SK-N-SH (cell line): Measurements from ENCODE around the gene TCFL5. TPM values are rescaled to one million over a fixed set of nuclear protein-coding genes. Genes with fewer than 3 reads are reported as not detected.

Source experiments
- CTCF ChIA-PET: fragments of 300-600, 350-600 bp; formaldehyde crosslinking; extraction: SDS; loops from one replicate; lab custom pipeline; 2021; lab: Yijun Ruan, JAX
- POLR2A ChIA-PET: fragments of 350-600 bp; sonication (Branson Sonifier 250); formaldehyde crosslinking; extraction: SDS; loops from one replicate; lab custom pipeline; 2020; ENCODE audit warnings: antibody characterized with exemption, inconsistent platforms; lab: Yijun Ruan, JAX
- DNase-seq: peaks from one replicate; pipeline ENCODE4 v3.0.0; 2012
- H2AFZ ChIP-seq: fragments of 200-600 bp; sonication (generic); 2 replicates; pipeline ENCODE4 v1.8.1; 2016; ENCODE audit warnings: antibody characterized with exemption, mild to moderate bottlenecking, low read depth
- H3F3A ChIP-seq: fragments of 200-600 bp; sonication (generic); replicated peaks from 2 replicates; pipeline ENCODE3; 2016; ENCODE audit warnings: antibody characterized with exemption, mild to moderate bottlenecking; ENCODE audit not compliant: insufficient read depth
- H3K27ac ChIP-seq, 2 experiments: fragments of 200-500 bp in 1 of 2; fragments of 200-600 bp in 1 of 2; sonication (Bioruptor generic) in 1 of 2; sonication (generic), shearing (Covaris generic) in 1 of 2; 2 replicates each; pipeline versions ENCODE4 v1.5.1 to v1.6.1; 2014 to 2016; ENCODE audit warnings: low read depth in 2 of 2, inconsistent platforms in 1 of 2, low read length in 1 of 2, mild to moderate bottlenecking in 1 of 2, mixed read lengths in 1 of 2
- H3K27me3 ChIP-seq: fragments of 200-600 bp; sonication (generic), shearing (Covaris generic); 2 replicates; pipeline ENCODE4 v1.6.1; 2016; ENCODE audit warnings: mixed run types; ENCODE audit not compliant: insufficient read depth
- H3K36me3 ChIP-seq, 2 experiments: fragments of 200-500 bp in 1 of 2; fragments of 200-600 bp in 1 of 2; sonication (Bioruptor generic) in 1 of 2; sonication (generic) in 1 of 2; replicated peaks in 1 of 2; 2 replicates each; pipeline versions ENCODE3 to v1.5.1; 2014 to 2016; ENCODE audit warnings: low read length in 1 of 2, mild to moderate bottlenecking in 1 of 2; ENCODE audit not compliant: insufficient read depth in 2 of 2, control insufficient read depth in 1 of 2
- H3K4me1 ChIP-seq, 2 experiments: fragments of 200-500 bp in 1 of 2; fragments of 200-600 bp in 1 of 2; sonication (Bioruptor generic) in 1 of 2; sonication (generic), shearing (Covaris generic) in 1 of 2; 2 replicates each; pipeline versions ENCODE4 v1.5.1 to v1.6.1; 2014 to 2016; ENCODE audit warnings: low read depth in 1 of 2, low read length in 1 of 2, mixed run types in 1 of 2; ENCODE audit not compliant: insufficient read depth in 2 of 2, control insufficient read depth in 1 of 2
- H3K4me2 ChIP-seq: fragments of 200-600 bp; sonication (generic), shearing (Covaris generic); 2 replicates; pipeline ENCODE4 v1.6.1; 2017; ENCODE audit warnings: mixed run types
- H3K4me3 ChIP-seq, 2 experiments: fragments of 200-500 bp in 1 of 2; fragments of 200-600 bp in 1 of 2; sonication (Bioruptor generic) in 1 of 2; sonication (generic), shearing (Covaris generic) in 1 of 2; 2 replicates each; pipeline versions ENCODE4 v1.5.1 to v1.8.1; 2014 to 2016; ENCODE audit warnings: low read depth in 2 of 2, inconsistent platforms in 1 of 2, low read length in 1 of 2, mild to moderate bottlenecking in 1 of 2, mixed read lengths in 1 of 2, moderate library complexity in 1 of 2
- H3K79me2 ChIP-seq: fragments of 200-600 bp; sonication (generic); 2 replicates; pipeline ENCODE4 v1.8.1; 2017; ENCODE audit warnings: mild to moderate bottlenecking; ENCODE audit not compliant: insufficient read depth
- H3K9ac ChIP-seq: fragments of 200-600 bp; sonication (generic); 2 replicates; pipeline ENCODE4 v1.6.1; 2017; ENCODE audit warnings: mixed run types
- H3K9me2 ChIP-seq: fragments of 200-600 bp; sonication (generic); 2 replicates; pipeline ENCODE4 v1.6.1; 2017; ENCODE audit warnings: mixed run types
- H3K9me3 ChIP-seq: fragments of 200-600 bp; sonication (generic); 2 replicates; pipeline ENCODE4 v1.6.1; 2017; ENCODE audit warnings: mixed run types, mild to moderate bottlenecking, moderate library complexity
- H4K20me1 ChIP-seq: fragments of 200-600 bp; sonication (generic); 2 replicates; pipeline ENCODE4 v1.6.1; 2017; ENCODE audit warnings: mild to moderate bottlenecking, mixed run types; ENCODE audit not compliant: insufficient read depth
- CTCF ChIP-seq: fragments of 200-600 bp; sonication (generic); IDR thresholded peaks from 2 replicates; pipeline ENCODE4 v1.6.1; 2017; ENCODE audit warnings: antibody characterized with exemption, mild to moderate bottlenecking, moderate library complexity
- ELF1 ChIP-seq: IDR thresholded peaks from 2 replicates; pipeline ENCODE4 v1.4.0; 2012
- FOXM1 ChIP-seq: IDR thresholded peaks from 2 replicates; pipeline ENCODE4 v1.4.0; 2012; ENCODE audit warnings: low read depth, mild to moderate bottlenecking
- GABPA ChIP-seq: IDR thresholded peaks from 2 replicates; pipeline ENCODE4 v1.4.0; 2012; ENCODE audit warnings: low read depth, mild to moderate bottlenecking
- MAX ChIP-seq: IDR thresholded peaks from 2 replicates; pipeline ENCODE4 v1.4.0; 2012; ENCODE audit warnings: low read depth
- NFIC ChIP-seq: IDR thresholded peaks from 2 replicates; pipeline ENCODE4 v1.4.0; 2012; ENCODE audit warnings: borderline replicate concordance
- NRF1 ChIP-seq: IDR thresholded peaks from 2 replicates; pipeline ENCODE4 v1.6.1; 2012; ENCODE audit warnings: low read depth, mild to moderate bottlenecking, low read length
- RAD21 ChIP-seq: IDR thresholded peaks from 2 replicates; pipeline ENCODE4 v1.6.1; 2012; ENCODE audit warnings: mild to moderate bottlenecking, low read length
- TAF1 ChIP-seq: IDR thresholded peaks from 2 replicates; pipeline ENCODE4 v1.6.1; 2012; ENCODE audit warnings: low read depth, mild to moderate bottlenecking, low read length, moderate library complexity, borderline replicate concordance
- TCF12 ChIP-seq: IDR thresholded peaks from 2 replicates; pipeline ENCODE4 v1.4.0; 2012
- TEAD4 ChIP-seq: IDR thresholded peaks from 2 replicates; pipeline ENCODE4 v1.4.0; 2012; ENCODE audit warnings: mild to moderate bottlenecking, borderline replicate concordance; ENCODE audit not compliant: insufficient read depth
- WGBS: methylation state at CpG from one replicate; pipeline ENCODE4 v1.1.6; 2017; ENCODE audit warnings: low lambda C conversion rate; 5-methylcytosine and 5-hydroxymethylcytosine counted together
- polyA plus RNA-seq, 3 experiments: library from polyadenylated mRNA; depleted of rRNA; stranded (reverse); fragments of >200 nt; gene quantifications; 2 replicates each; pipeline ENCODE4 v1.2.3, GENCODE V29; 2012
- TF ChIP-seq, protein P1 (sequence below): IDR thresholded peaks from 2 replicates; pipeline ENCODE4; 2012
- TF ChIP-seq, protein P2 (sequence below): IDR thresholded peaks from 2 replicates; pipeline ENCODE4 v1.4.0; 2012; ENCODE audit warnings: low read depth, borderline replicate concordance

Gene TCFL5
- polyA plus RNA-seq, 1 of the 3 experiments (the other 2 are of a cell fraction): 10.1 TPM

DNA sequence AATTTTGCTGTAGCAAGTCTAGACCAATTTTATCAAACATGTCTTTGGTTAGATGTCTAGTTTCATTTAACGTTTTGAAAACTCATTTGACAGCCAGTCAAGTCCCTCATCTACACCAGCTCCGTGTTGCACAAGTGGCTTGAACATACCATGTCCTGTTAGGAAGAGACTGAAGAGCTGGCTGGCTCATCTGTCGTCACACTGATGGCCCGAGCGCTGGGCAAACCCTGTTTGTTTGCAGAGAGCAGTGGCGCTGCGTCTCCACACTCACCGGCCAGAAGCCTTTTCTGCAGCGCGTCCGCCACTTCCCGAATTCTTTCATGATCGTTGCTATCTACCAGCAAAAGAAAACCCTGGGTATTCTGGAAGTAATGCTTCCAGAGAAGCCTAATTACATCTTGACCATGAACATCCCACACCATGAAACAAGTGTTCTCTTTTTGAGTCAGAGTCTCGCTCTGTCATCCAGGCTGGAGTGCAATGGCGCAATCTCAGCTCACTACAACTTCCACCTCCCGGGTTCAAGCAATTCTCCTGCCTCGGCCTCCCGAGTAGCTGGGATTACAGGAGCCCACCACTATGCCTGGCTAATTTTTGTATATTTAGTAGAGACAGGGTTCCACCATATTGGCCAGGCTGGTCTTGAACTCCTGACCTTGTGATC, 10.7 kb upstream of the TCFL5 start:
- no peaks in the 10 kb centered on the region for H3K9me2 ChIP-seq
- WGBS: 85% methylated on average over 18 of the region's 18 CpGs
- TF ChIP-seq MAX (no peak), RAD21 (no peak), ELF1 (no peak)
- CTCF ChIA-PET: interaction anchor here (1.6 to 7.4 kb wide), 5 partner anchors 10 to 136 kb away, joined by 4 to 86 read pairs (median 29); partner anchors contain the start of gene TCFL5
- peaks cover 4 to 19% of the 10 kb centered on the region in 2 experiments; a peak in 3 of 4 replicates for H3K4me1 ChIP-seq
- no peaks in the 10 kb centered on the region for H3K27me3 ChIP-seq
- H4K20me1 ChIP-seq: no peaks in the 10 kb centered on the region
- no peak overlapping the region for H3K4me2 ChIP-seq
- no peaks in the 10 kb centered on the region for H3K36me3 ChIP-seq
- DNase-seq: no peak
- H3K9ac ChIP-seq: no peak overlapping the region
- no peak overlapping the region for H3K27ac ChIP-seq
- peaks cover 17% of the 10 kb centered on the region for H3F3A ChIP-seq
- POLR2A ChIA-PET: interaction anchor here (0.8 to 1.1 kb wide), 2 partner anchors 8 to 15 kb away, joined by 3 read pairs; no protein-coding TSS in a partner anchor
- no peaks in the 10 kb centered on the region for H3K79me2 ChIP-seq
- H3K4me3 ChIP-seq: no peak overlapping the region
- no peak overlapping the region for H2AFZ ChIP-seq
- no peaks in the 10 kb centered on the region for H3K9me3 ChIP-seq

GRCh38 chr20:62864207-62864606, 2.6 kb upstream of the TCFL5 start:
- H4K20me1 ChIP-seq: peaks cover 11% of the 10 kb centered on the region
- peaks cover 3% of the 10 kb centered on the region for H3F3A ChIP-seq
- H3K4me3 ChIP-seq: no peak overlapping the region
- TF ChIP-seq TAF1: no peak
- TF ChIP-seq TCF12: no peak
- no peak for TF ChIP-seq NFIC
- TF ChIP-seq TEAD4: no peak
- TF ChIP-seq, protein P1, sequence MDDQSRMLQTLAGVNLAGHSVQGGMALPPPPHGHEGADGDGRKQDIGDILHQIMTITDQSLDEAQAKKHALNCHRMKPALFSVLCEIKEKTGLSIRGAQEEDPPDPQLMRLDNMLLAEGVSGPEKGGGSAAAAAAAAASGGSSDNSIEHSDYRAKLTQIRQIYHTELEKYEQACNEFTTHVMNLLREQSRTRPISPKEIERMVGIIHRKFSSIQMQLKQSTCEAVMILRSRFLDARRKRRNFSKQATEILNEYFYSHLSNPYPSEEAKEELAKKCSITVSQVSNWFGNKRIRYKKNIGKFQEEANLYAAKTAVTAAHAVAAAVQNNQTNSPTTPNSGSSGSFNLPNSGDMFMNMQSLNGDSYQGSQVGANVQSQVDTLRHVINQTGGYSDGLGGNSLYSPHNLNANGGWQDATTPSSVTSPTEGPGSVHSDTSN: no peak
- TF ChIP-seq FOXM1: no peak
- TF ChIP-seq GABPA: no peak
- no peak for TF ChIP-seq NRF1
- no peak for TF ChIP-seq CTCF
- TF ChIP-seq, protein P2, sequence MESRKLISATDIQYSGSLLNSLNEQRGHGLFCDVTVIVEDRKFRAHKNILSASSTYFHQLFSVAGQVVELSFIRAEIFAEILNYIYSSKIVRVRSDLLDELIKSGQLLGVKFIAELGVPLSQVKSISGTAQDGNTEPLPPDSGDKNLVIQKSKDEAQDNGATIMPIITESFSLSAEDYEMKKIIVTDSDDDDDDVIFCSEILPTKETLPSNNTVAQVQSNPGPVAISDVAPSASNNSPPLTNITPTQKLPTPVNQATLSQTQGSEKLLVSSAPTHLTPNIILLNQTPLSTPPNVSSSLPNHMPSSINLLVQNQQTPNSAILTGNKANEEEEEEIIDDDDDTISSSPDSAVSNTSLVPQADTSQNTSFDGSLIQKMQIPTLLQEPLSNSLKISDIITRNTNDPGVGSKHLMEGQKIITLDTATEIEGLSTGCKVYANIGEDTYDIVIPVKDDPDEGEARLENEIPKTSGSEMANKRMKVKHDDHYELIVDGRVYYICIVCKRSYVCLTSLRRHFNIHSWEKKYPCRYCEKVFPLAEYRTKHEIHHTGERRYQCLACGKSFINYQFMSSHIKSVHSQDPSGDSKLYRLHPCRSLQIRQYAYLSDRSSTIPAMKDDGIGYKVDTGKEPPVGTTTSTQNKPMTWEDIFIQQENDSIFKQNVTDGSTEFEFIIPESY: no peak
- H3K27me3 ChIP-seq: no peaks in the 10 kb centered on the region
- POLR2A ChIA-PET: interaction anchor here (0.9 kb wide), 1 partner anchor 9 kb away, joined by 3 read pairs; no protein-coding TSS in a partner anchor
- H3K36me3 ChIP-seq: no peaks in the 10 kb centered on the region
- H3K9me3 ChIP-seq: no peaks in the 10 kb centered on the region
- 84% methylated on average over 7 of the region's 7 CpGs for WGBS
- H2AFZ ChIP-seq: no peak overlapping the region
- H3K79me2 ChIP-seq: peaks cover 15% of the 10 kb centered on the region
- H3K9me2 ChIP-seq: no peaks in the 10 kb centered on the region
- H3K4me1 ChIP-seq: peaks cover 10 to 14% of the 10 kb centered on the region in 2 experiments; a peak in 3 of 4 replicates
- no peak for DNase-seq
- no peak overlapping the region for H3K4me2 ChIP-seq
- H3K9ac ChIP-seq: no peak overlapping the region
- CTCF ChIA-PET: interaction anchor here (2.0 to 4.9 kb wide), 2 partner anchors 10 to 42 kb away, joined by 6 to 24 read pairs; no protein-coding TSS in a partner anchor
- no peak overlapping the region for H3K27ac ChIP-seq
